Caco-2 (cell line): ENCODE results near the gene TRIP13. TPM values are rescaled to one million over a fixed set of nuclear protein-coding genes. Genes with fewer than 3 reads are reported as not detected.

Experiments
- BruUV-seq: library from RNA; stranded (reverse); fragments of 400-500 nt; replicated peaks from 2 replicates; lab custom pipeline; 2021; lab: Mats Ljungman, UMichigan
- CTCF ChIA-PET: fragments of 300-600 bp; sonication (Branson Sonifier 250); formaldehyde crosslinking; loops from one replicate; lab custom pipeline; 2022; ENCODE audit warnings: antibody characterized with exemption; lab: Charles Lee
- POLR2A ChIA-PET: fragments of 300-600 bp; sonication (Branson Sonifier 250); formaldehyde crosslinking; loops from one replicate; lab custom pipeline; 2022; ENCODE audit warnings: antibody characterized with exemption; lab: Charles Lee
- DNase-seq, 2 experiments: peaks; one replicate each; pipeline versions ENCODE4 v3.0.0 to v3.0.0-alpha.2; 2020 to 2022
- H3K27me3 ChIP-seq: replicated peaks from 2 replicates; pipeline ENCODE4 v1.6.0; 2011; ENCODE audit warnings: low read length; ENCODE audit not compliant: control insufficient read depth, insufficient read depth
- H3K36me3 ChIP-seq: 2 replicates; pipeline ENCODE4 v1.5.1; 2011; ENCODE audit warnings: low read length; ENCODE audit not compliant: control insufficient read depth, insufficient read depth
- H3K4me1 ChIP-seq: fragments of 250-450 bp; sonication (Bioruptor Pico); 2 replicates; pipeline ENCODE4 v1.5.1; 2020; ENCODE audit warnings: mild to moderate bottlenecking
- H3K4me3 ChIP-seq: 2 replicates; pipeline ENCODE4 v1.5.1; 2011; ENCODE audit warnings: low read depth, mild to moderate bottlenecking, control low read depth, low read length
- H3K9me3 ChIP-seq: fragments of 250-450 bp; sonication (Bioruptor Pico); 2 replicates; pipeline ENCODE4 v1.5.1; 2020; ENCODE audit warnings: mild to moderate bottlenecking, moderate library complexity
- H3K27ac Mint-ChIP-seq: one replicate; pipeline ENCODE4 v1.8.0; 2022; ENCODE audit warnings: mixed read lengths; ENCODE audit not compliant: unreplicated experiment
- H3K27me3 Mint-ChIP-seq: one replicate; pipeline ENCODE4 v1.8.0; 2022; ENCODE audit warnings: mixed read lengths; ENCODE audit not compliant: insufficient read depth, unreplicated experiment
- H3K36me3 Mint-ChIP-seq: one replicate; pipeline ENCODE4 v1.8.0; 2022; ENCODE audit warnings: mild to moderate bottlenecking, mixed read lengths; ENCODE audit not compliant: insufficient read depth, unreplicated experiment
- H3K4me1 Mint-ChIP-seq: one replicate; pipeline ENCODE4 v1.8.0; 2022; ENCODE audit warnings: low read depth, mixed read lengths; ENCODE audit not compliant: unreplicated experiment
- H3K4me3 Mint-ChIP-seq: one replicate; pipeline ENCODE4 v1.8.0; 2022; ENCODE audit warnings: mild to moderate bottlenecking, moderate library complexity, mixed read lengths; ENCODE audit not compliant: unreplicated experiment
- H3K9me3 Mint-ChIP-seq: one replicate; pipeline ENCODE4 v1.8.0; 2022; ENCODE audit warnings: mixed read lengths; ENCODE audit not compliant: unreplicated experiment
- intact Hi-C: fragments of 100-400 bp; cut with micrococcal nuclease; formaldehyde crosslinking; loops from one replicate; pipeline ENCODE4 v1.10.0; 2022; ENCODE audit not compliant: unreplicated experiment
- total RNA-seq: library from RNA; stranded (reverse); gene quantifications from 2 replicates; pipeline ENCODE4 v1.2.3, GENCODE V29; 2022
- TF ChIP-seq, protein P1 (sequence below), 2 experiments: fragments of 200-600 bp in 1 of 2; IDR thresholded peaks; 1 replicate in 1 of 2; 2 replicates in 1 of 2; pipeline versions ENCODE4 v1.5.1 to v1.8.0; 2011 to 2022; ENCODE audit warnings: antibody characterized with exemption in 1 of 2, control low read depth in 1 of 2, inconsistent platforms in 1 of 2, low read depth in 1 of 2, low read length in 1 of 2, mild to moderate bottlenecking in 1 of 2, moderate library complexity in 1 of 2; ENCODE audit not compliant: insufficient read depth in 1 of 2, severe bottlenecking in 1 of 2, unreplicated experiment in 1 of 2

TRIP13 gene
- total RNA-seq, 1 experiment from 2014 or later = 42.5 TPM

DNA sequence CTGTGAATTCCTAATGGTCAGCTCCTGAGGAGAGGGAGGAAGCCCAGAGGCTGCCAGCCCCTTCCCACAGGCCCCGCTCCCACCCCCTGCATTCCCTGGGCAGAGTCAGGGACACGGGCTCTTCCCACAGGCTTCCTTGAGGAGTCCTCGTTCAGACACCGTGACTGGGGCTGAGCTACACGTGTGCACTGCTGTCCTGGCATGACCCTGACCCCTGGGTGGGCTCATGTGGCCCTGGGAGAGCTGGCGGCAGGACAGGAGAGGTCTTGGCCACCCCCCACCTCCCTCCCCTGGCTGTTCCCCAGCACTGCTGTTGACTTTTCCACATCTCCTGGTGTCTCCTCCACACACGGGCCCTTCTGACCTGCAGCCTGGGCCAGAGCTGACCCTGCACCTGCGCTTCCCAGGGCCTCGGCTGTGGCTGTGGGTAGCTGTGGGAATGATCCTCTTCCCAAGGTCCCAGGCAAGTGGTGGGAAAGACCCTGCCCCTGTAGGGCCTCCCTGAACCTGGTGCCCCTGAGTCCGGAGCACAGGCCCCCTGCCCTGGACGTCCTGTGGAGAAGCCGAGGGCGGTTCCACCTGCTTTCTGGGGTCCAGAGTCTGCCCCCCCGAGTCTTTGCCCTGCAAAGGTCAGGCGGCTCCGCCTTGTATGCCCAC, 59.4 kb downstream of the TRIP13 start:
- H3K4me1 ChIP-seq = peaks cover 14% of the 10 kb centered on the region
- Mint-ChIP-seq H3K36me3 (no peaks in the 10 kb centered on the region), H3K4me1 (peaks cover 12% of the 10 kb centered on the region), H3K4me3 (no peak overlapping the region), H3K9me3 (peaks cover 10% of the 10 kb centered on the region), H3K27ac (no peak overlapping the region), H3K27me3 (no peaks in the 10 kb centered on the region)
- no peak overlapping the region for H3K4me3 ChIP-seq
- ChIA-PET POLR2A (interaction anchor here (0.5 kb wide), 1 partner anchor 154 kb away, joined by 8 read pairs; no protein-coding TSS in a partner anchor), CTCF (no interaction called here)
- no TSS peak for BruUV-seq
- no peaks in the 10 kb centered on the region; the same call in 1 of the 2 replicates for H3K9me3 ChIP-seq
- H3K36me3 ChIP-seq = no peaks in the 10 kb centered on the region; the same call in 1 of the 2 replicates
- TF ChIP-seq, protein P1, sequence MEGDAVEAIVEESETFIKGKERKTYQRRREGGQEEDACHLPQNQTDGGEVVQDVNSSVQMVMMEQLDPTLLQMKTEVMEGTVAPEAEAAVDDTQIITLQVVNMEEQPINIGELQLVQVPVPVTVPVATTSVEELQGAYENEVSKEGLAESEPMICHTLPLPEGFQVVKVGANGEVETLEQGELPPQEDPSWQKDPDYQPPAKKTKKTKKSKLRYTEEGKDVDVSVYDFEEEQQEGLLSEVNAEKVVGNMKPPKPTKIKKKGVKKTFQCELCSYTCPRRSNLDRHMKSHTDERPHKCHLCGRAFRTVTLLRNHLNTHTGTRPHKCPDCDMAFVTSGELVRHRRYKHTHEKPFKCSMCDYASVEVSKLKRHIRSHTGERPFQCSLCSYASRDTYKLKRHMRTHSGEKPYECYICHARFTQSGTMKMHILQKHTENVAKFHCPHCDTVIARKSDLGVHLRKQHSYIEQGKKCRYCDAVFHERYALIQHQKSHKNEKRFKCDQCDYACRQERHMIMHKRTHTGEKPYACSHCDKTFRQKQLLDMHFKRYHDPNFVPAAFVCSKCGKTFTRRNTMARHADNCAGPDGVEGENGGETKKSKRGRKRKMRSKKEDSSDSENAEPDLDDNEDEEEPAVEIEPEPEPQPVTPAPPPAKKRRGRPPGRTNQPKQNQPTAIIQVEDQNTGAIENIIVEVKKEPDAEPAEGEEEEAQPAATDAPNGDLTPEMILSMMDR (IDR thresholded peaks at IDR 0.05; ENCODE audit: insufficient read depth in 1 of 2, low read depth in 1 of 2, low read length in 1 of 2, severe bottlenecking in 1 of 2, unreplicated experiment in 1 of 2) = no peak
- intact Hi-C loops = no loop called here
- no peaks in the 10 kb centered on the region for H3K27me3 ChIP-seq
- no peak for DNase-seq

DNA sequence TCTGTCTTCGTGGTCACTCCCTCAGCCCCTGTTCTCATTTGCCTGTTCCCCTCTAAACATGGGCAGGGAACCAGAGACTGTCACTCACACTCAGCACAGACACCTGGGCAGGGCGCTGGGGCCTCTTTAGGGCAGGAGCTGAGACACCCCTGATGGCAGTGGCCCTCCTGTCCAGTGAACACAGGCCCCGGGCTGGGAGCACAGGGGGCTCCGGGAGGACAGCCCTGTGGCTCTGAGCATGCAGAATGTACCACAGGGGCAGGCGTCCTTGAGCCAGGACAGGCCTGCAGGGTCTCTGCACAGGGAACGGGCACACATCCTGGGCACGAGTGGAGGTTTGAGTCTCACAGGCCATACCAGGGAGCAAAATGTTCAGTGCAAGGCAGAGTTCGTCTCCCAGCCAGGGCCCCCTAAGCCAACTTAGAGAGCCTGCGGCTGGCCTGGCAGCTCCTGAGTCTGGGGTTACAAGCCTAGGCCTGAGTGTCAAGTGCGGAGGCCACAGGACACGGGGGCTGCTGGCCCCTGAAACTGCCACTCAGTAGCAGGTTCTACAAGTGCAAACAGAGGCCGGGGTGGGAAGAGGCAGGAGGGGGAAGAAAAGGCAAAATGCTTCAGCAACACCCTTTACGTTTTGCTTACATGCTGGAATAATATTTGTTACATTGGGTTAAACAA, 60.0 kb downstream of the TRIP13 start:
- Histone ChIP-seq H3K4me1 (peaks cover 21% of the 10 kb centered on the region), H3K36me3 (no peaks in the 10 kb centered on the region; the same call in 1 of the 2 replicates), H3K27me3 (no peaks in the 10 kb centered on the region), H3K9me3 (no peaks in the 10 kb centered on the region; the same call in 1 of the 2 replicates), H3K4me3 (no peak overlapping the region)
- no peak overlapping the region for H3K27ac Mint-ChIP-seq
- no TSS peak for BruUV-seq
- ChIA-PET CTCF (no interaction called here), POLR2A (no interaction called here)
- intact Hi-C loops = no loop called here
- H3K36me3 Mint-ChIP-seq = no peaks in the 10 kb centered on the region
- TF ChIP-seq, protein P1 (IDR thresholded peaks at IDR 0.05; ENCODE audit: insufficient read depth in 1 of 2, low read depth in 1 of 2, low read length in 1 of 2, severe bottlenecking in 1 of 2, unreplicated experiment in 1 of 2) = no peak
- no peak overlapping the region for H3K4me3 Mint-ChIP-seq
- peaks cover 10% of the 10 kb centered on the region for H3K9me3 Mint-ChIP-seq
- no peak for DNase-seq
- H3K27me3 Mint-ChIP-seq = no peaks in the 10 kb centered on the region
- peaks cover 12% of the 10 kb centered on the region for H3K4me1 Mint-ChIP-seq

DNA sequence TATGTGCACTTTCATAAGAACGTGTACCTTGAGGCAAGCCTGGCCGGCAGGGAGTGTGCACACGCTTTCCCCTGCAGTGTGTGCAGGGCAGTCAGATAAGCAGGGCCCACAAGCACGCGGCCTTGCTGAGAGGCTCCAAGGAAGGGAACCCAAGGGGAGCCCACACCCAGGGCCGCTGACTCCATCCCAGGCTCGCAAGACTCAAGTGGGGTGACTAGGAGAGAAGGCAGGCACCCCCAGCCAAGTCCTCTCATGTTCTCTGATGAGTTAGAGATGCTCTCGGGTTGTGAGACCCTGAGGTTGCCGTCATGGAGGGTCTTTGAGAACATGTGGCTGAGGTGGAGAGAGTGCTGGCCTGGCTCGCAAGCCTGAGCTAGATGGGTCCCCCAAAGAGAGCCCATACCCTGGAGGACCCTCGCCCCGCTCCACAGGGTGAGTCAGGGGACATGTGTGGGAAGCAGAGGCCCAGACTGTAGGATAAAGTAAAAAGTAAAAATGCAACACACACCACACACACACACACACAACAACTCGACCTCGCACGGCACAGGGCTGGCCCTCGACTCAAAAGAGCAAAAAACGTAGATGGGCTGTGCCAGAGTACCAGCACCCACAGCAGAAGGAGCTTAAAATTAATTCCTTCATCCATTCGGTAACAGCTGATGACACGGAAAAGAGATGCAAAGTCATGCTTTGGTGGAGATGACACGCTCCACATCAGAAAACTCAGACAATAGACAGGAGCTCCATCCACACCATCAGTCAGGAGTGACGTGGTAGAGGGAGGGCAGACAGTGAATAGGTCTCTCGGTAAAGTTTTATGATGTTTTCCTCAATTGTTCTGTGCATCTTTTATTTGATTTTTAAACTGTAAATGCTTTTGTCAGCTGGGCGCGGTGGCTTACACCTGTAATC, 61.1 kb downstream of the TRIP13 start:
- ChIA-PET CTCF (no interaction called here), POLR2A (no interaction called here)
- Mint-ChIP-seq H3K9me3 (peaks cover 10% of the 10 kb centered on the region), H3K4me1 (peaks cover 12% of the 10 kb centered on the region), H3K27me3 (no peaks in the 10 kb centered on the region), H3K4me3 (no peak overlapping the region), H3K36me3 (no peaks in the 10 kb centered on the region), H3K27ac (no peak overlapping the region)
- Histone ChIP-seq H3K9me3 (no peaks in the 10 kb centered on the region; the same call in 1 of the 2 replicates), H3K4me1 (peaks cover 24% of the 10 kb centered on the region), H3K36me3 (no peaks in the 10 kb centered on the region; the same call in 1 of the 2 replicates), H3K4me3 (no peak overlapping the region), H3K27me3 (no peaks in the 10 kb centered on the region)
- TF ChIP-seq, protein P1 (IDR thresholded peaks at IDR 0.05; ENCODE audit: insufficient read depth in 1 of 2, low read depth in 1 of 2, low read length in 1 of 2, severe bottlenecking in 1 of 2, unreplicated experiment in 1 of 2) = no peak
- intact Hi-C loops = no loop called here
- BruUV-seq = no TSS peak
- DNase-seq = no peak
